ENCODE results near the gene RASSF1. TPM values are rescaled to one million over a fixed set of nuclear protein-coding genes. Genes with fewer than 3 reads are reported as not detected.

Gene RASSF1
- total RNA-seq, 2 experiments from 2014 or later: 33.0 to 36.0 TPM

DNA sequence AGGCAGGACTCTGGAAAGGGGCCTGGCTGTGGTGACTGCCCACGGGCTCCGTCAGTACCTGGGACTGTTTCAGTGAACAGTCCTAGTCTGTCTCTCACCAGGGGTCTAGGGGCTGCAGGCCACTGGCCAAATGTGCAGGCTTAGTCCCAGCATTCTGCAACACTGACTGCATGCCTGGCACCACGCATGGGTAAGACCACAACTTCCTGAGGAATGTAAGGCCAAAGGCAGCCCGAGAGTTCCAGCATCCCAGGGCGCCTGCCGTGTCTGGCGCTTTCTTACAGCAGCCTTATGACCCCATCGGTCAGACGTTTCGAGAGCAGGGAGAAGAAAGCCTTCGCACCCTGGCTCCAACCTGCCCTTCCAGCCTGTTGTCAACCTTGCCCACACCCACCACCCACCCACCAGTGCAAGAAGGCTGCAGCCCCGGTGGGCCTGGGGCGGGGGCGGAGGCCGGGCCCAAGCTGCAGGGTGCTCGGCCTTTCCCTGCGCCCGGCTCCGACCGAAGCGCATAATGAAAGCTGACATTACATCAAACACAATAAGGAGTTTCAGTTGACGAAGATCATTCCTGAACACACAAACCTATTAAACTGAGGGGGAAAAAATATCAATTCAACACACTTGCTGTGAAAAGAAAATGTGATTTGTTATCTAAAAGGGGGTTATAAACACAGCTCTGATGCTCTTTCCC, 48.2 kb upstream of the RASSF1 start:
- CTCF ChIA-PET (ENCODE audit: unreplicated experiment): interaction anchor here (0.6 kb wide), 1 partner anchor 39 kb away, joined by 8 read pairs; no protein-coding TSS in a partner anchor
- Histone ChIP-seq H3K4me1 (ENCODE audit: insufficient read depth, low read length, poor library complexity, severe bottlenecking) (no peaks in the 10 kb centered on the region), H4K20me1 (ENCODE audit: insufficient read depth, low read length) (no peaks in the 10 kb centered on the region), H3K27ac (ENCODE audit: low read depth, low read length, poor library complexity, severe bottlenecking) (no peak overlapping the region), H3K9me2 (ENCODE audit: insufficient read depth, low read length) (no peaks in the 10 kb centered on the region), H2AFZ (ENCODE audit: low read length) (no peak overlapping the region), H3K4me3 (ENCODE audit: low read depth, low read length, poor library complexity, severe bottlenecking) (no peak overlapping the region), H3K9me3 (ENCODE audit: low read length) (no peaks in the 10 kb centered on the region), H3K79me2 (ENCODE audit: insufficient read depth, low read depth, low read length) (no peaks in the 10 kb centered on the region), H3K36me3 (ENCODE audit: insufficient read depth, low read length) (no peaks in the 10 kb centered on the region), H3K4me2 (ENCODE audit: low read length) (no peak overlapping the region)
- POLR2A ChIA-PET: no interaction called here
- DNase-seq (ENCODE audit: low spot score): no peak
- intact Hi-C loops (cut with micrococcal nuclease; ENCODE audit: unreplicated experiment): loop anchor here (1.0 kb wide), 1 partner anchor 42 kb away; no protein-coding TSS in a partner anchor
- BruUV-seq (replicated peaks): no TSS peak
- TF ChIP-seq, protein P1, sequence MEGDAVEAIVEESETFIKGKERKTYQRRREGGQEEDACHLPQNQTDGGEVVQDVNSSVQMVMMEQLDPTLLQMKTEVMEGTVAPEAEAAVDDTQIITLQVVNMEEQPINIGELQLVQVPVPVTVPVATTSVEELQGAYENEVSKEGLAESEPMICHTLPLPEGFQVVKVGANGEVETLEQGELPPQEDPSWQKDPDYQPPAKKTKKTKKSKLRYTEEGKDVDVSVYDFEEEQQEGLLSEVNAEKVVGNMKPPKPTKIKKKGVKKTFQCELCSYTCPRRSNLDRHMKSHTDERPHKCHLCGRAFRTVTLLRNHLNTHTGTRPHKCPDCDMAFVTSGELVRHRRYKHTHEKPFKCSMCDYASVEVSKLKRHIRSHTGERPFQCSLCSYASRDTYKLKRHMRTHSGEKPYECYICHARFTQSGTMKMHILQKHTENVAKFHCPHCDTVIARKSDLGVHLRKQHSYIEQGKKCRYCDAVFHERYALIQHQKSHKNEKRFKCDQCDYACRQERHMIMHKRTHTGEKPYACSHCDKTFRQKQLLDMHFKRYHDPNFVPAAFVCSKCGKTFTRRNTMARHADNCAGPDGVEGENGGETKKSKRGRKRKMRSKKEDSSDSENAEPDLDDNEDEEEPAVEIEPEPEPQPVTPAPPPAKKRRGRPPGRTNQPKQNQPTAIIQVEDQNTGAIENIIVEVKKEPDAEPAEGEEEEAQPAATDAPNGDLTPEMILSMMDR (conservative IDR thresholded peaks at IDR 0.05; ENCODE audit: low read length): no peak; the same call in 1 of the 2 replicates
- TF ChIP-seq EZH2phosphoT487 (IDR thresholded peaks at IDR 0.05; ENCODE audit: borderline replicate concordance, low read depth, low read length): no peak

DNA sequence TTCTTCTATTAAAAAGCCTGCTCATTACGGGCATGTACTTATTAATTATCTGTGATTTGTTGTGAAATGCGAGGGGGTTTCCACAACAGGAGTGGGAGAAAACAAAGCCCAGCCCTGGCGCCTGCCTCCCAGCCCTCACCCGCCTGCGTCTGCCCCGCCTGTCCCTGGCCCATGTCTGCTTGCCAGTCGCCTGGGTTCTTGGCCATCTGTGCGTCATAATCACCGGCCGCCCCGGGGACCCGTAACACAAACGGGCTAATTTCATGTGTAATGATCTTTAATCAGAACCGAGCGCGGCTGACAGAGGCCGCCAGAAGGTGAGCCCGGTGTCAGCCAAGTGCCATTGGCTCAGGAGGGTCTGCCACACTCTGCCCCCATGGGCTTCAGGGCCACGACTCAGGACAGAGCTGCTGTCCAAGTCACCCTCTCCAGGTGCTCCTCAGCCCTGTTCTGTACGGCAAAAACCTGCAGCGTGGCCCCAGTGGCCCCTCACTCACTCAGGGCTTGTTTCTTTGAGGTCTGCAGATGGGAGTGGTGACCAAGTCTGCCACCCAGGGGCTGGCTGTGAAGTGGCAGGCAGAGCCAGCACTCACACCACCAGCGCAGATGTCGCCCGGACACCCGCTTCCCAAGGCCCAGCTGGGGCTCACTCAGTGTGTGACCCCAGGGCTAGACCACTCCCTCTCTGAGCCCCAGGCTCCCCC, 47.5 kb upstream of the RASSF1 start:
- DNase-seq (ENCODE audit: low spot score): peak; percentile 26
- intact Hi-C loops (cut with micrococcal nuclease; ENCODE audit: unreplicated experiment): loop anchor here (1.0 kb wide), 1 partner anchor 41 kb away; no protein-coding TSS in a partner anchor
- POLR2A ChIA-PET: no interaction called here
- Histone ChIP-seq H2AFZ (ENCODE audit: low read length) (no peak overlapping the region), H3K36me3 (ENCODE audit: insufficient read depth, low read length) (no peaks in the 10 kb centered on the region), H3K4me2 (ENCODE audit: low read length) (no peak overlapping the region), H3K4me1 (ENCODE audit: insufficient read depth, low read length, poor library complexity, severe bottlenecking) (no peaks in the 10 kb centered on the region), H4K20me1 (ENCODE audit: insufficient read depth, low read length) (no peaks in the 10 kb centered on the region), H3K9me2 (ENCODE audit: insufficient read depth, low read length) (no peaks in the 10 kb centered on the region), H3K27ac (ENCODE audit: low read depth, low read length, poor library complexity, severe bottlenecking) (no peak overlapping the region), H3K4me3 (ENCODE audit: low read depth, low read length, poor library complexity, severe bottlenecking) (no peak overlapping the region), H3K9me3 (ENCODE audit: low read length) (no peaks in the 10 kb centered on the region), H3K79me2 (ENCODE audit: insufficient read depth, low read depth, low read length) (no peaks in the 10 kb centered on the region)
- CTCF ChIA-PET (ENCODE audit: unreplicated experiment): no interaction called here
- no TSS peak for BruUV-seq (replicated peaks)
- TF ChIP-seq, protein P1 (conservative IDR thresholded peaks at IDR 0.05; ENCODE audit: low read length): peak; percentile 70
- no peak for TF ChIP-seq EZH2phosphoT487 (IDR thresholded peaks at IDR 0.05; ENCODE audit: borderline replicate concordance, low read depth, low read length)

DNA sequence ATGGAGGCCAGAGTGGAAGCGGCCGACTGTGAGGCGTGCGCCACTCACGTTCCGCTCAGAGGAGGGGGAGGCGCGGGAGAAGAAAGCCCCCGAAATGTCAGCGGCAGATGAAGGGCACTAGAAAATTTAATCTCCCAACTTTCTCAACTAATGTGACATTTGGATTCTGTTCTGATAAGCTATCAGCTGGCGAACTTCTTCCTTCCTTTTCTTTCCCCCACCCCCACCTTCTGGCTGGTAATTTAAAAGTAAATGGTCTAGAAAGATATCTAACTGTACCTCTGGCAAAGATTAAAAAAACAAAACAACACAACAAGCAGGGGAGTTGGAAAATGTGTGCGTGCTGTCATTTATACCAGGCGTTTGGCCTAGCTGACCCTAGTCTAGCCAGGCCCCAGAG, 45.1 kb upstream of the RASSF1 start:
- Histone ChIP-seq H4K20me1 (ENCODE audit: insufficient read depth, low read length) (no peaks in the 10 kb centered on the region), H3K27ac (ENCODE audit: low read depth, low read length, poor library complexity, severe bottlenecking) (no peak overlapping the region), H3K9me3 (ENCODE audit: low read length) (no peaks in the 10 kb centered on the region), H3K4me2 (ENCODE audit: low read length) (no peak overlapping the region), H3K9me2 (ENCODE audit: insufficient read depth, low read length) (no peaks in the 10 kb centered on the region), H2AFZ (ENCODE audit: low read length) (no peak overlapping the region), H3K4me3 (ENCODE audit: low read depth, low read length, poor library complexity, severe bottlenecking) (no peak overlapping the region), H3K79me2 (ENCODE audit: insufficient read depth, low read depth, low read length) (no peaks in the 10 kb centered on the region), H3K36me3 (ENCODE audit: insufficient read depth, low read length) (no peaks in the 10 kb centered on the region), H3K4me1 (ENCODE audit: insufficient read depth, low read length, poor library complexity, severe bottlenecking) (no peaks in the 10 kb centered on the region)
- CTCF ChIA-PET (ENCODE audit: unreplicated experiment): no interaction called here
- intact Hi-C loops (cut with micrococcal nuclease; ENCODE audit: unreplicated experiment): no loop called here
- DNase-seq (ENCODE audit: low spot score): no peak
- no peak for TF ChIP-seq EZH2phosphoT487 (IDR thresholded peaks at IDR 0.05; ENCODE audit: borderline replicate concordance, low read depth, low read length)
- TF ChIP-seq, protein P1 (conservative IDR thresholded peaks at IDR 0.05; ENCODE audit: low read length): no peak
- BruUV-seq (replicated peaks): no TSS peak
- POLR2A ChIA-PET: no interaction called here
